Bronchial epithelial cell (primary cell): Measurements from ENCODE around the gene DTX3L. TPM values are rescaled to one million over a fixed set of nuclear protein-coding genes. Genes with fewer than 3 reads are reported as not detected.

Experiments used
- DNase-seq: peaks from one replicate; pipeline ENCODE4 v3.0.0-alpha.2; 2010; ENCODE audit warnings: low read depth
- FAIRE-seq: peaks from 2 replicates; lab custom pipeline; 2011; peaks lifted over from hg19 to GRCh38; lab: Jason Lieb, UNC
- H3K27me3 ChIP-seq: 2 replicates; pipeline ENCODE4 v1.5.1; 2011; ENCODE audit warnings: low read length; ENCODE audit not compliant: control insufficient read depth, insufficient read depth
- H3K36me3 ChIP-seq: 2 replicates; pipeline ENCODE4 v1.5.1; 2011; ENCODE audit warnings: low read length; ENCODE audit not compliant: control insufficient read depth, insufficient read depth
- H3K4me3 ChIP-seq: 2 replicates; pipeline ENCODE4 v1.5.1; 2011; ENCODE audit warnings: mild to moderate bottlenecking, low read depth, low read length, control low read depth
- total RNA-seq: library from RNA; depleted of rRNA; stranded (reverse); fragments of >200 nt; gene quantifications from 2 replicates; pipeline ENCODE4 v1.2.1, GENCODE V29; 2014
- TF ChIP-seq, protein P1 (sequence below): IDR thresholded peaks from 2 replicates; pipeline ENCODE4 v1.5.1; 2011; ENCODE audit warnings: mild to moderate bottlenecking, moderate library complexity, low read length, control low read depth, inconsistent platforms; ENCODE audit not compliant: insufficient read depth, severe bottlenecking

The DTX3L gene
- total RNA-seq, 1 donor from 2014 or later: 5.0 TPM

DNA sequence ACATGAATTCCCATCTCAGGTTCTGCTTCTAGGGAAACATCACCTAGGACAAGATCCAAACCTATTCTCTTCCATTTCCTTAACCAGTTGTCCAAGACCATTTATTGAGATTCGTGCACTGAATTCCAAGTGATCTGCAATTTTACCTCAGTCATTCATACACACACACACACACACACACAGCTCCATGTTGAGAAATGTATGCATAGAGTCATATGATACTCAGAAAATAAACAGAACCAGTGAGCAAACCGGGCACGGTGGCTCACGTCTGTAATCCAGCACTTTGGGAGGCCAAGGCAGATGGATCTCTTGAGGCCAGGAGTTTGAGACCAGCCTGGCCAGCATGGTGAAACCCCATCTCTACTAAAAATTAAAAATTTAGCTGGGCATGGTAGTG lies 43.3 kb upstream of the DTX3L start:
- TF ChIP-seq, protein P1, sequence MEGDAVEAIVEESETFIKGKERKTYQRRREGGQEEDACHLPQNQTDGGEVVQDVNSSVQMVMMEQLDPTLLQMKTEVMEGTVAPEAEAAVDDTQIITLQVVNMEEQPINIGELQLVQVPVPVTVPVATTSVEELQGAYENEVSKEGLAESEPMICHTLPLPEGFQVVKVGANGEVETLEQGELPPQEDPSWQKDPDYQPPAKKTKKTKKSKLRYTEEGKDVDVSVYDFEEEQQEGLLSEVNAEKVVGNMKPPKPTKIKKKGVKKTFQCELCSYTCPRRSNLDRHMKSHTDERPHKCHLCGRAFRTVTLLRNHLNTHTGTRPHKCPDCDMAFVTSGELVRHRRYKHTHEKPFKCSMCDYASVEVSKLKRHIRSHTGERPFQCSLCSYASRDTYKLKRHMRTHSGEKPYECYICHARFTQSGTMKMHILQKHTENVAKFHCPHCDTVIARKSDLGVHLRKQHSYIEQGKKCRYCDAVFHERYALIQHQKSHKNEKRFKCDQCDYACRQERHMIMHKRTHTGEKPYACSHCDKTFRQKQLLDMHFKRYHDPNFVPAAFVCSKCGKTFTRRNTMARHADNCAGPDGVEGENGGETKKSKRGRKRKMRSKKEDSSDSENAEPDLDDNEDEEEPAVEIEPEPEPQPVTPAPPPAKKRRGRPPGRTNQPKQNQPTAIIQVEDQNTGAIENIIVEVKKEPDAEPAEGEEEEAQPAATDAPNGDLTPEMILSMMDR: no peak
- peak; percentile 57 for DNase-seq
- Histone ChIP-seq H3K4me3 (no peak overlapping the region), H3K27me3 (no peaks in the 10 kb centered on the region), H3K36me3 (no peaks in the 10 kb centered on the region)
- FAIRE-seq: no peak

DNA sequence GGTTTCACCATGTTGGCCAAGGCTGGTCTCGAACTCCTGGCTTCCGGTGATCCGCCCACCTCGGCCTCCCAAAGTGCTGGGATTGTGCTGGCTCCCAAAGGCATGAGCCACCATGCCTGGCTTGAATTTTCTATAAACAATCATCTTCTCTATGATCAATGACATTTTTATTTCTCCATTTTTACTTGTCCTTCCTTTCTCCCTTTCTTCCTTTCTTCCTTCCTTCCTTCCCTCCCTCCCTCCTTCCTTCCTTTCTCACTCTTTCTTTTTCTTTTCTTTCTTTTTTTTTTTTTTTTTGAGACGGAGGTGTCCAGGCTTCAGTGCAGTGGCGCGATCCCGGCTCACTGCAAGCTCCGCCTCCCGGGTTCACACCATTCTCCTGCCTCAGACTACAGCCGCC lies 40.8 kb upstream of the DTX3L start:
- Histone ChIP-seq H3K27me3 (no peaks in the 10 kb centered on the region), H3K36me3 (no peaks in the 10 kb centered on the region), H3K4me3 (no peak overlapping the region)
- TF ChIP-seq, protein P1: no peak
- no peak for DNase-seq
- FAIRE-seq: no peak

DNA sequence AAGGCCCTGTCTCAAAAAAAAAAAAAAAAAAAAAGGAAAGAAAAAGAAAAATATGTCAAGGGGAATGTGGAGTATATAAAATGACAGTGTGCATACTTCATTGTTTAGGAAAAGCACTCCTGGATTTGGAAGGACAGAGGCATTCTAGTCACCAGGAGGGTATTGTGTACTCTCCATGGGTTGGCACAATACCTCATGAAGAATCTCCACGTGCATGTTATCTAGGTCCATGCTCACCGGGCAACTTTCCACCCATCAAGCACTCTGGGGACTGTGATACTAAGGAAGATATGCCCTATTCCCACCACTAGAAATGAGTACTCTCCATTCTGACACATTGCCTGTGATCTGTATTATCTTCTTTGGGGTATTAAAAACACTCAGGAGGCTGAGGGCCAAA lies 34.0 kb upstream of the DTX3L start:
- Histone ChIP-seq H3K36me3 (peaks cover 1% of the 10 kb centered on the region), H3K27me3 (no peaks in the 10 kb centered on the region), H3K4me3 (no peak overlapping the region)
- TF ChIP-seq, protein P1: no peak
- DNase-seq (no peak), FAIRE-seq (no peak)

DNA sequence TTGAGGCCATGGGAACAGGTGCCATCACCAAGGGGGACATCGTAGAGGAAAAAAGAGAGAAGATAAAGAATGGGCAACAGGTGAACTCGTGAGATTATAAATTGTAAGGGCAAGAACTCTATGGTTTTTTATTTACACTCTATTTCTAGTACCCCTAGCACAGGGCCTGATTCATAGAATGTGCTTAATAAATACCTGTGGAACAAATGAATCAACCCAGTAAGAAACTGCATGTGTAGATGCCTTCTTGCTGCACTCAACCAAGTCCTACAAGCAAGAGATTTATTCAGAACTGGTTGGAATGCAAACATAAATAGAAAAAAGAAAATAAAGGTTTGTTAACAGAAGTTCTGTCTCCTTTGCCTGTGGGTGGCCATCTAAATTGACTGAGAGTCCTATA lies 30.7 kb upstream of the DTX3L start:
- H3K36me3 ChIP-seq: peaks cover 1% of the 10 kb centered on the region

DNA sequence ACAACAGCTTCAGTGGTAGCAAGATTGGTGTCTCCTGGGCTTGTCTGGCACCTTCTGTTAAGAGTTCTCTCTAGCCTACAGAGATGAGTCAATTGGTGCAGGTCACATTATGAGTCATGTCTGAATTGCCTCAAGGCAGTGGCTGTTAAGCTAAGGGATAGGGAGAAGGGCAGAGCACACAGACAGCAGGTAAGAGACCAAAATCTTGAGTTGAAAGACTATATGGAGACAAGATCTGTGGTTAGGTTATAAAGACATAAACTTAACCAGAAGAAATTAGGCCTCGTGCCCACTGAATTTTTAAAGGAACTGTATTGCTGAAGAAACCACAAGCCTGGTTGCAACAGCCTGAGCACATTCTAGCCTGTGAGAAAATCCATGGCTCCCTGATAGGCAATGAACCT lies 30.2 kb upstream of the DTX3L start:
- no peaks in the 10 kb centered on the region for H3K27me3 ChIP-seq
- TF ChIP-seq, protein P1: no peak
- FAIRE-seq: peak; percentile 84
- no peak overlapping the region for H3K4me3 ChIP-seq
- peaks cover 1% of the 10 kb centered on the region for H3K36me3 ChIP-seq
- peak; percentile 98 for DNase-seq

More for the DNA sequence above, 30.7 kb upstream of the DTX3L start:
- no peak overlapping the region for H3K4me3 ChIP-seq
- H3K27me3 ChIP-seq: no peaks in the 10 kb centered on the region
- TF ChIP-seq, protein P1: no peak
- peak; percentile 20 for DNase-seq
- no peak for FAIRE-seq

DNA sequence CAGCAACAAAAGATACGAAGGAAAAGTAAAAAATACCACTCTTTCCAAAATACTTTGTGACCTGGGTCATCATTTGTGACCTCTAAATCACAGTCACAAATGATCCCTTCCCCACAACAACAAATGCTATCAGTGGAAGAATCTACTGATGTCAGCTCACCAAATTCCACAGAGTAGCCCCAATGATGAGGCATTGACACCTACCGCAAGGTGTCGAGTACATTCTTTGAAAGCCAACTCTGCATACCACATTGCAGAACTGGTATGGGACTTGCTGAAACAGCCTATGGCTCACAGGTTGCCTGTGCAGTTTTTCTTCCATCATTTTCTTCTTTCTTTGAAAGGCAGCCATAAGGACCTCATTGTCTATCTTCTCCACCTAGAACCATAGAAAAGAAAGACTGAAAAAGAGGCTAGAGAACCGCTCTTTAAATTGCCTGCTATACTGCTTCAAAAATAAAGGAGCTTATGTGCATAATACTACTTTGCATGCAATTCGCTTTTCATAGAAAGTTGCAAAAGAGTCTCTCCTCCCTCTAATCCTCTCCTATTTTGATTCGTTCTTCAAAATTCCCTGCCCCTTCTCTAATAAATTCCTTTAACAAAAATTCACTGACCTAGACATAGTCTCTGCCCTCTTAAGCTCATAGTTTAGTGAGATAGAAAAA lies 28.0 kb upstream of the DTX3L start:
- Histone ChIP-seq H3K27me3 (no peaks in the 10 kb centered on the region), H3K36me3 (peaks cover 1% of the 10 kb centered on the region), H3K4me3 (no peak overlapping the region)
- TF ChIP-seq, protein P1: no peak
- no peak for DNase-seq
- FAIRE-seq: no peak
